Liver (tissue), 9 donors: Measurements from ENCODE around the gene BMPER. TPM values are rescaled to one million over a fixed set of nuclear protein-coding genes. Genes with fewer than 3 reads are reported as not detected.

Experiments
- DNase-seq: peaks from one replicate; pipeline ENCODE4 v3.0.0-alpha.2; 2017; ENCODE audit warnings: low spot score
- H3K27ac ChIP-seq, 2 donors: one replicate each; pipeline ENCODE4 v1.7.0; 2013; ENCODE audit warnings: inconsistent platforms in 2 of 2, low read length in 2 of 2, control low read depth in 1 of 2, low read depth in 1 of 2, mild to moderate bottlenecking in 1 of 2
- H3K27me3 ChIP-seq, 4 donors: one replicate each; pipeline versions ENCODE4 v1.6.1 to v1.7.0; 2013; ENCODE audit warnings: low read length in 3 of 4, inconsistent platforms in 1 of 4, mild to moderate bottlenecking in 1 of 4, moderate library complexity in 1 of 4; ENCODE audit not compliant: control insufficient read depth in 4 of 4, insufficient read depth in 4 of 4
- H3K36me3 ChIP-seq, 4 donors: one replicate each; pipeline versions ENCODE4 v1.6.1 to v1.7.0; 2013; ENCODE audit warnings: low read length in 3 of 4, mild to moderate bottlenecking in 3 of 4, low read depth in 1 of 4, moderate library complexity in 1 of 4; ENCODE audit not compliant: control insufficient read depth in 4 of 4, insufficient read depth in 3 of 4
- H3K4me1 ChIP-seq, 4 donors: one replicate each; pipeline versions ENCODE4 v1.6.1 to v1.7.0; 2013; ENCODE audit warnings: low read length in 3 of 4, mild to moderate bottlenecking in 3 of 4, moderate library complexity in 1 of 4; ENCODE audit not compliant: control insufficient read depth in 4 of 4, insufficient read depth in 4 of 4
- H3K4me3 ChIP-seq, 3 donors: one replicate each; pipeline versions ENCODE4 v1.6.1 to v1.7.0; 2013; ENCODE audit warnings: low read length in 3 of 3, control low read depth in 1 of 3, low read depth in 1 of 3, mild to moderate bottlenecking in 1 of 3
- H3K9ac ChIP-seq, 2 donors: one replicate each; pipeline ENCODE4 v1.7.0; 2013; ENCODE audit warnings: low read length in 2 of 2, mild to moderate bottlenecking in 2 of 2, moderate library complexity in 2 of 2, control low read depth in 1 of 2, low read depth in 1 of 2
- H3K9me3 ChIP-seq, 4 donors: one replicate each; pipeline versions ENCODE4 v1.6.1 to v1.7.0; 2013; ENCODE audit warnings: low read length in 3 of 4; ENCODE audit not compliant: control insufficient read depth in 4 of 4
- ATF3 ChIP-seq: IDR thresholded peaks from 2 replicates; pipeline ENCODE4 v1.6.1; 2016; ENCODE audit warnings: antibody characterized with exemption
- CTCF ChIP-seq: fragments of 150-350 bp; IDR thresholded peaks from 2 replicates; pipeline ENCODE4 v1.5.1; 2017; ENCODE audit warnings: improper control_type of control experiment, low read depth, low read length; ENCODE audit not compliant: missing input control
- FOXA1 ChIP-seq: IDR thresholded peaks from 2 replicates; pipeline ENCODE4 v1.6.1; 2016; ENCODE audit warnings: antibody characterized with exemption
- FOXA2 ChIP-seq: IDR thresholded peaks from 2 replicates; pipeline ENCODE4 v1.6.1; 2016; ENCODE audit warnings: antibody characterized with exemption
- GABPA ChIP-seq, 2 donors: IDR thresholded peaks in 1 of 2; conservative IDR thresholded peaks in 1 of 2; 2 replicates each; pipeline ENCODE4 v1.6.1; 2016; ENCODE audit warnings: antibody characterized with exemption in 2 of 2, mild to moderate bottlenecking in 1 of 2, moderate library complexity in 1 of 2
- HNF4A ChIP-seq, 2 donors: conservative IDR thresholded peaks; 2 replicates each; pipeline ENCODE4 v1.6.1; 2016; ENCODE audit warnings: antibody characterized with exemption in 2 of 2, mild to moderate bottlenecking in 2 of 2
- HNF4G ChIP-seq: IDR thresholded peaks from 2 replicates; pipeline ENCODE4 v1.6.1; 2016; ENCODE audit warnings: antibody characterized with exemption
- JUND ChIP-seq, 2 donors: IDR thresholded peaks; 2 replicates each; pipeline ENCODE4 v1.6.1; 2016; ENCODE audit warnings: antibody characterized with exemption in 2 of 2
- MAX ChIP-seq: IDR thresholded peaks from 2 replicates; pipeline ENCODE4 v1.6.1; 2016; ENCODE audit warnings: antibody characterized with exemption
- NR2F2 ChIP-seq: IDR thresholded peaks from 2 replicates; pipeline ENCODE4 v1.6.1; 2016; ENCODE audit warnings: antibody characterized with exemption
- RAD21 ChIP-seq, 2 donors: IDR thresholded peaks; 2 replicates each; pipeline ENCODE4 v1.6.1; 2016; ENCODE audit warnings: antibody characterized with exemption in 2 of 2, mild to moderate bottlenecking in 2 of 2
- REST ChIP-seq: IDR thresholded peaks from 2 replicates; pipeline ENCODE4 v1.6.1; 2016; ENCODE audit warnings: antibody characterized with exemption, mild to moderate bottlenecking
- RXRA ChIP-seq, 2 donors: IDR thresholded peaks; 2 replicates each; pipeline ENCODE4 v1.6.1; 2017 to 2018; ENCODE audit warnings: antibody characterized with exemption in 2 of 2, mild to moderate bottlenecking in 1 of 2
- SP1 ChIP-seq: IDR thresholded peaks from 2 replicates; pipeline ENCODE4 v1.6.1; 2018; ENCODE audit warnings: antibody characterized with exemption, mild to moderate bottlenecking
- TAF1 ChIP-seq: conservative IDR thresholded peaks from 2 replicates; pipeline ENCODE4 v1.6.1; 2016; ENCODE audit warnings: antibody characterized with exemption, mild to moderate bottlenecking
- YY1 ChIP-seq: IDR thresholded peaks from 2 replicates; pipeline ENCODE4 v1.6.1; 2016; ENCODE audit warnings: antibody characterized with exemption, mild to moderate bottlenecking
- ZBTB33 ChIP-seq: IDR thresholded peaks from 2 replicates; pipeline ENCODE4 v1.6.1; 2016; ENCODE audit warnings: antibody characterized with exemption
- WGBS: extraction: QIAGEN DNeasy Blood & Tissue Kit; methylation state at CpG from one replicate; pipeline ENCODE4 v1.1.7; 2013; 5-methylcytosine and 5-hydroxymethylcytosine counted together
- polyA plus RNA-seq, 2 donors: library from polyadenylated mRNA; stranded (reverse) in 1 of 2; unstranded in 1 of 2; fragments of 200-250 nt in 1 of 2; fragments of >200 nt in 1 of 2; fragmentation: Nextera tagmentation in 1 of 2; extraction: Ambion mirVana in 1 of 2; gene quantifications; one replicate each; pipeline versions ENCODE4 v1.2.1 to v1.2.3, GENCODE V29; 2013 to 2015
- total RNA-seq, 2 donors: library from RNA; depleted of rRNA; stranded (reverse); fragments of >200 nt; gene quantifications; one replicate each; pipeline ENCODE4 v1.2.3, GENCODE V29; 2014
- donor health status: healthy.
- donor health status: healthy.
- donor health status: healthy.
- donor health status: healthy.
- donor health status: healthy.

The BMPER gene
- total and polyA plus RNA-seq, 4 donors: 4.0 to 8.5 (median 6.2) TPM

- peaks cover 2 to 15% (median 6%) of the 10 kb centered on the region in 4 donors for H3K27me3 ChIP-seq
- peak; percentile 36 for DNase-seq
Measured at GRCh38 chr7:33903791-33904680, 1.3 kb upstream of the BMPER start.

More at GRCh38 chr7:33903791-33904680, 1.3 kb upstream of the BMPER start:
- Histone ChIP-seq H3K4me1 (peaks cover 2 to 15% (median 15%) of the 10 kb centered on the region in 4 donors), H3K27ac (peak overlapping the region; percentile 72 to 85), H3K9ac (no peak overlapping the region), H3K9me3 (no peaks in the 10 kb centered on the region), H3K4me3 (peak overlapping the region; percentile 57 to 71 (median 60)), H3K36me3 (no peaks in the 10 kb centered on the region)
- TF ChIP-seq GABPA (IDR thresholded peaks at IDR 0.05 in 1 of 2, conservative IDR thresholded peaks at IDR 0.05 in 1 of 2): no peak
- no peak for TF ChIP-seq REST
- no peak for TF ChIP-seq SP1
- no peak for TF ChIP-seq FOXA1
- no peak for TF ChIP-seq HNF4G
- no peak for TF ChIP-seq ZBTB33
- TF ChIP-seq RXRA (IDR thresholded peaks at IDR 0.05): no peak
- no peak for TF ChIP-seq YY1
- no peak for TF ChIP-seq HNF4A (conservative IDR thresholded peaks at IDR 0.05)
- TF ChIP-seq MAX: no peak
- TF ChIP-seq ATF3: no peak
- no peak for TF ChIP-seq RAD21 (IDR thresholded peaks at IDR 0.05)
- no peak for TF ChIP-seq JUND (IDR thresholded peaks at IDR 0.05)
- TF ChIP-seq CTCF: no peak
- TF ChIP-seq NR2F2: no peak
- no peak for TF ChIP-seq FOXA2
- TF ChIP-seq TAF1: no peak
- WGBS: 3% methylated on average over 56 of the region's 56 CpGs
